Colonic mucosa (tissue), 4 donors: ENCODE data around the gene FLT1. TPM values are rescaled to one million over a fixed set of nuclear protein-coding genes. Genes with fewer than 3 reads are reported as not detected.

Source experiments
- DNase-seq: peaks from one replicate; pipeline ENCODE4 v3.0.0-alpha.2; 2020
- H3K27ac ChIP-seq: fragments of 200-600 bp; one replicate; pipeline ENCODE4 v1.8.0; 2021
- H3K27me3 ChIP-seq: fragments of 200-600 bp; one replicate; pipeline ENCODE4 v1.8.0; 2021
- H3K36me3 ChIP-seq: fragments of 200-600 bp; one replicate; pipeline ENCODE4 v1.8.0; 2021
- H3K4me1 ChIP-seq: fragments of 200-600 bp; one replicate; pipeline ENCODE4 v1.8.0; 2021; ENCODE audit warnings: mild to moderate bottlenecking
- H3K4me3 ChIP-seq: fragments of 200-600 bp; one replicate; pipeline ENCODE4 v1.8.0; 2021
- H3K9ac ChIP-seq, 2 donors: one replicate each; pipeline ENCODE4 v1.7.0; 2013; ENCODE audit warnings: control low read depth in 2 of 2, low read depth in 2 of 2, low read length in 2 of 2
- H3K9me3 ChIP-seq: fragments of 200-600 bp; one replicate; pipeline ENCODE4 v1.8.0; 2021
- CTCF ChIP-seq: fragments of 200-600 bp; IDR thresholded peaks from one replicate; pipeline ENCODE4 v1.8.0; 2022; ENCODE audit warnings: antibody characterized with exemption, mild to moderate bottlenecking
- intact Hi-C: fragments of 100-400 bp; cut with DNase I; formaldehyde crosslinking; loops from one replicate; pipeline ENCODE4 v1.14.1; 2022
- total RNA-seq, 2 donors: library from RNA; stranded (reverse); fragmentation: NEBNext Ultra II Directional in 1 of 2; extraction: Animal tissue kit (Norgen Biotek cat#: 25700) in 1 of 2; gene quantifications; one replicate each; pipeline ENCODE4 v1.2.1, GENCODE V29; 2021
- donor health status: healthy.
- donor health status: DM: no; HTN: no; CAD: no.
- donor health status: DM: no; HTN: no; CAD: no.

FLT1 gene
- total RNA-seq, 2 donors from 2014 or later, result 4.7 to 16.6 TPM

- no peak for TF ChIP-seq CTCF
These were observed 39.2 kb downstream of the FLT1 start for GRCh38 chr13:28455580-28456194.

GRCh38 chr13:28452755-28453154, 42.2 kb downstream of the FLT1 start:
- no peak overlapping the region for H3K9ac ChIP-seq
- DNase-seq, result no peak
- H3K4me3 ChIP-seq, result no peak overlapping the region
- no peaks in the 10 kb centered on the region for H3K36me3 ChIP-seq
- no peaks in the 10 kb centered on the region for H3K9me3 ChIP-seq
- H3K27ac ChIP-seq, result no peak overlapping the region
- TF ChIP-seq CTCF, result no peak
- intact Hi-C loops, result no loop called here
- no peaks in the 10 kb centered on the region for H3K4me1 ChIP-seq
- no peaks in the 10 kb centered on the region for H3K27me3 ChIP-seq

More at GRCh38 chr13:28455580-28456194, 39.2 kb downstream of the FLT1 start:
- no peak for DNase-seq
- H3K27ac ChIP-seq, result no peak overlapping the region
- no peaks in the 10 kb centered on the region for H3K9me3 ChIP-seq
- no peaks in the 10 kb centered on the region for H3K36me3 ChIP-seq
- no peak overlapping the region for H3K4me3 ChIP-seq
- H3K4me1 ChIP-seq, result no peaks in the 10 kb centered on the region
- no peaks in the 10 kb centered on the region for H3K27me3 ChIP-seq
- intact Hi-C loops, result no loop called here
- H3K9ac ChIP-seq, result no peak overlapping the region

- H3K36me3 ChIP-seq, result no peaks in the 10 kb centered on the region
- no peaks in the 10 kb centered on the region for H3K4me1 ChIP-seq
- no peak for DNase-seq
- H3K27ac ChIP-seq, result no peak overlapping the region
- no peaks in the 10 kb centered on the region for H3K9me3 ChIP-seq
- intact Hi-C loops, result no loop called here
- no peaks in the 10 kb centered on the region for H3K27me3 ChIP-seq
- TF ChIP-seq CTCF, result no peak
- no peak overlapping the region for H3K9ac ChIP-seq
- H3K4me3 ChIP-seq, result no peak overlapping the region
These were observed 43.3 kb downstream of the FLT1 start for GRCh38 chr13:28451482-28452217.

DNA sequence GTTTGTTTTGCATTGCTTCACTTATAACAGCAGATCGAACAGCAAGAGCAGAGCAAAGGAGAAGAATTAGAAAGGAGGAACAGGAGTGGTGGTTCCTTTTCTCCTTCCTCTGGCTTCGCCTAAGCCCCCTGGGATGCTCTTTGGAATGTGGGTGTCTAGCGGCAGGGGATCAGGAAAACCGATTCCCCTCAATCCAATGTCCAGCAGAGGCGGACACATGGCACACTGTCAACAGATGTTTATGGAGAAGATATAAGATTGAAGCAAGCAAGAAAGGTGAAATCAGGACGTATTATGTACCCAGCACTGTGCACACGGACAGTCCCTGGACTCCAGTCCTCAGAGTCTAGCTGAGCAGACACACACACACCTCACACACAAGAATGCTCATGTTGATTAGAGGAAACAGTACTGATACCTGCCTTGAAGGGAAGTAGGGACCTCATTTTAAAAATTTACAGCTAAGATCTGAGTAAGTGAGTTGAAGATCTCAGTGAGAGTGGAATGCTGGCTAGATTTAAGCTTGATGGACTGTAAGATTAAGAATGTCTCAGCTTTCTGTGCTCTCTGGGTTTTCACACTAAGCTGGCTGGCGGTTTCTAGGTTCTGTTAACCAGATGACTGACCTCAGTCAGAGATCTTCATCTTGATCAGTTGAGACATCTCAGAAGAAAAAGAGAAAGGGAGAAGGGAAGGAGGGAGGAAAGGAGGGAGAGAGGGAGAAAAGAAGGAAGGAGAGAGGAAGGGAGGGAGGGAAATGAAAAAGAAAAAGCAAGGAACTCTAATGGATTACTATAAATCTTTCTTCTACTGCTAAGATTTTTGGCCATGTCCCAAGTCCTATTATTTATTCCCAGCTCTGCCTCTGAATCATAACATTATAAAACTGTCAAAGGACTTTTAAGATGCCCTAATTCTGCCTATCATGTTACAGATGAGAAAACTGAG, 44.8 kb downstream of the FLT1 start:
- TF ChIP-seq CTCF, result no peak
- no peak for DNase-seq
- Histone ChIP-seq H3K4me3 (no peak overlapping the region), H3K4me1 (no peaks in the 10 kb centered on the region), H3K27me3 (no peaks in the 10 kb centered on the region), H3K9me3 (no peaks in the 10 kb centered on the region), H3K36me3 (no peaks in the 10 kb centered on the region), H3K9ac (no peak overlapping the region), H3K27ac (no peak overlapping the region)
- intact Hi-C loops, result no loop called here

DNA sequence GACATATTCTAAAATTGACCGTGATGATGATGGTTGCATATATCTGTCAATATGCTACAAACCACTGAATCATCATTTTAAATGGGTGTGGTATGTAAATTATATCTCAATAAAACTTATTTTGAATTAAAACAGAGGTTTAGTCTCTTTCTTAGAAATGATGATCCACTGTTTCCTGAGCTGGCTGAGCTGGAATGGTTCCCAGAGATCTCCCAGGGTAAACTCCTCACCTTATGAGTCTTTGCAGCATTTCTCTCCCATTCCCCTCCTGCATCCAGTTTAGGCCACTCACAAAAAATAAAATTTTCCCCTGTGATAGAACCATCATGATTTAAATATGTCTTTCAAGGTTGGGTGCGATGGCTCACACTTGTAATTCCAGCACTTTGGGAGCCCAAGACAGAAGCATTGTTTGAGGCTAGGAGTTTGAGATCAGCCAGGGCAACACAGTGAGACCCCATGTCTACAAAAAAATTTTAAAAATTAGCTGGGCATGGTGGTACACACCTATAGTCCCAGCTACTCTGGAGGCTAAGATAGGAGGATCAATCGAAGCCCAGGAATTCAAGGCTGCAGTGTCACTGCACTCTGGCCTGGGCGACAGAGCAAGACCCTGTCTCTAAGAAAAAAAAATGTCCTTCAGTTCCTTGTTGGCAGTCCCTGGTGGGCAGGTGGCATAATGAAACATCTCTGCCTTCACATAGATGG, 46.1 kb downstream of the FLT1 start:
- Histone ChIP-seq H3K4me3 (no peak overlapping the region), H3K27ac (no peak overlapping the region), H3K27me3 (no peaks in the 10 kb centered on the region), H3K4me1 (no peaks in the 10 kb centered on the region), H3K36me3 (no peaks in the 10 kb centered on the region), H3K9ac (no peak overlapping the region), H3K9me3 (no peaks in the 10 kb centered on the region)
- no peak for TF ChIP-seq CTCF
- intact Hi-C loops, result no loop called here
- DNase-seq, result no peak
